NCI-H2171 treated with DMSO at 0.1 percent for 48 hours (cell line): ENCODE data around the gene PDE6G.

ENCODE experiments used
- DNase-seq: peaks from one replicate; lab custom pipeline; 2025; lab: John Stamatoyannopoulos, UW

The PDE6G gene

DNA sequence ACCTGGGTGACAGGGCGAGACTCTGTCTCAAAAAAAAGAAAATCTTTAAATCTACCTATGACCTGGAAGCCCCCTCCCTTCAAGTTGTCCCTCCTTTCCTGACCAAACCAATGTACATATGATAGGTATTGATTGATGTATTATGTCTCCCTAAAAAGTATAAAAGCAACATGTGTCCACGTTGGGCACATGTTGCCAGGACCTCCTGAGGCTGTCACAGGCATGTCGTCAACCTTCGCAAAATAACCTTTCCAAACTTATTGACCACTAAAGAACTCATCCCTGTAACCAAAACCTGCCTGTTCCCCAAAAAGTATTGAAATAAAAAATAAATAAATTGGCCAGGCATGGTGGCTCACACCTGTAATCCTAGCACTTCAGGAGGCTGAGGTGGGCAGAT lies 5.7 kb upstream of the PDE6G start:
- DNase-seq = no peak

DNA sequence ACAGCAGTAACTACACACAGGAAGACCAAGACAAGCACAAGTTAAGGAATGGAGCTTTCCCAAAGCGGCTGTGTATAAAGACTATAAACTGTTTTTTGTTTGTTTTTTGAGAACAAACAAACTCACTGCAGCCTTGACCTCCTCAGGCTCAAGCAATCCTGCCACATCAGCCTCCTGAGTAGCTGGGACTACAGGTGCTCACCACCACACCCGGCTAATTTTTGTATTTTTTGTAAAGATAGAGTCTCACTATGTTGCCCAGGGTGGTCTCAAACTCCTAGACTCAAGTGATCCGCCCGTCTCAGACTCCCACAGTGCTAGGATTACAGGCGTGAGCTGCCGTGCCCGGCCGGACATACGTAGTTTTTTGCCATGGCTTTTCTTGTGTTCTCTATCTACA lies 4.1 kb upstream of the PDE6G start:
- no peak for DNase-seq

DNA sequence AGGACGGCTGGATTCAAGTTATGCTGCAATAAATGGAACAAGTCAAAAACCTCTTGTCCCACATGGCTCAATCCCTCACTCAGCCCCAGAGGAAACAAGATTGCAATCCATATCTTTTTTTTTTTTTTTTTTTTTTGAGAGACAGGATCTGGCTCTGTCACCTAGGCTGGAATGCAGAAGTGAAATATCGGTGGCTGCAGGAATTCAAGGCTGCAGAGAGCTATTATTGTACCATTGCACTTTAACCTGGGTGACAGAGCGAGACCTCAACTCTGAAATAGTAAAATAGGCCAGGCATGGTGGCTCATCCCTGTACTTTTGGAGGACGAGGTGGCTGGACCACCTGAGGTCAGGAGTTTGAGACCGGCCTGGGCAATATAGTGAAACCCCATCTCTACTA lies 2.7 kb upstream of the PDE6G start:
- no peak for DNase-seq

GRCh38 chr17:81656835-81657234 lies 493 bp upstream of the PDE6G start:
- peak; percentile 73 for DNase-seq

GRCh38 chr17:81655378-81656117 lies 794 bp downstream of the PDE6G start:
- DNase-seq = no peak

DNA sequence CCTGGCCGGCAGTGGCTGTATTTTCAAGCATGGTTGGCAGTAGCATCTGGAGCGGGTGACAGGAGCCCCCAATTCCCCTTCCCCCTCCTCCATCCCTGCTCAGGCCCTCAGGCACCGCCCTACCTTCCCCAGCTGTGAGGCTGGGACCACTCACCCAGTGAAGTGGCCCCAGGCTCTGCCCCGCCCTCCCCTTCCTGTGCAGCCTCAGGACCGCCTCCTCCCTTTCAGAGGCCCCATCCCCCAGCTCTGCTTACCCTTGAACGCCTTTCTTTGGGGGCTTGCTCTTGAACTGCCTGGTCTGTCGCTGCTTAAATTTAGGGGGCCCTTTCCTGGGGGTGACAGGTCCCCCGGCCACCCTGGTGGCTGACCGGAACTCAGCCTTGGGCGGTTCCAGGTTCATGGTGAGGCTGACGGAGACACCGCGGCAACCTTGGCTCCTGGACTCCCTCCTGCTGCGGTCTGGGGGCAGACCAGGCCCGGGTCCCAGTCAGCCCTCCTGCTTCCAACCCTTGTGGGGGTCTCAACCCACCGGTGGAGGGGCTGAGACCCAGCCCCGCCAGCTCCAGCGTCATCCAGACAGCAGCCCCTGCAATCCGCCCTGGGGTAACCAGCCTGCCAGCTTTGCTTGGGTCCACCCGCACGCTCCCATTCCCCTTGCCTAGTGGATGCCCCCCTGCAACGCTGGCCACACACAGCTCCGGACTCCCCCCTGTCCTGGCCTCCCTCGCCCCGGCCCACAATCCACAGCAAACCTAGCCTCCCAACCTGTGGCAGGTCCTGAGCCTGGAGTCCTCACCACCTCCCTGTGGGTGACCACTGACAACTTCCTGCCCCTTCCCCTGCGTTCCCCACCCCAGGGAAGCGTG lies 3.2 kb downstream of the PDE6G start:
- DNase-seq = no peak

DNA sequence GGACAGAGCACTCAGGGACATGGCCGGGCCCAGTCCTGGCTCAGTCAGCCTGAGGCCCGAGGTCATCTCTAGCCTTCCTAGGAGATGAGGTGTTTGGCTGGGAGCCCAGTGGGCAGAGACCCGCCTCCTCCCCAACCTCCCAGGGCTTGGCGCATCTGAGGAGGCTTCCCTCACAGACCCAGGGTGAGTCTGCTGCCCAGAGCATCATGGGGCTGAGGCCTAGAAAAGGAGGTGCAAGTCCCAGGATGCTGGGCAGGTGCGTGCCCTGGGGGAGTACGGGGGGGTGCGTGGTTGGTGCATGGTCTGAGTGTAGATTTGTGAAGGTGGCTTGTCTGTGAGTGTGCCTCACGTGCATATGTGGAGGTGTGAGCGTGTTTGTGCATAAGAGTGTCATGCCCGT lies 4.7 kb downstream of the PDE6G start:
- DNase-seq = no peak

DNA sequence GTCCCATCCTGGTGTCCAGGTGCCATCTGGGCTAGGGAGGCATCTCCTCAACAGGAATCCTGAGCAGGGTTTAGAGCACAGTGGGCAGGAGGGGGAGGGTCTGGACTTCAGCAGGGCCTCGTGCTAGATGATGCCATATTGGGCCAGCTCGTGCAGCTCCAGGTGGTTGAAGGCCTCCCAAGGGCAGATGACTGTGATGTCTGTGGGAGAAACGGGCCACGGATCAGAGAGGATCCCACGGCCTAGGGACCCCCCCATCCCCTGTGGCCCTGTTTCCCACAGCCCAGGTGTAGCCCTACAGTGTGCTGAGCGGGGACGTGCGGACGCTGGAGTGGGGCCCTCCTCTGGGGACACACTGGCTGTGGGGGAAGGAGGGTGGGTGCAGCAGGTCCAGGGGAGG lies 5.4 kb downstream of the PDE6G start:
- DNase-seq = no peak

DNA sequence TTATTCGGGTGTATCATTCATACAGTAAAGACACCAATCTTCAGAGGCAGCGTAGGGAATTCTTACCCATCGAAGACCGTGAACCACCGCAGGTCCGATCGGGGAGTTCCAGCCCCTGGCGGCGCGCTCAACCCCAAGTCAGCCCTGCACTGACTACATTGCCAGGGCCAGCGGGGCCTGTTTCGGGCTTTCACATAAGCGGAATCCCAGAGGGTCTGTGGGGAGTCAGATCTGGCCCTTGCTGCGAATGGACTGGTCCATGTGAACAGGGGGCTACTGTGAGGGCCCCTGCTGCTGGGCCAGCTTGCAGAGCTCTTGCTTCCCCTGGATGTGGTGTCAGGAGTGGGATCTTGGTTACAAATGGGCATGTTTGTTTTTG lies 7.6 kb downstream of the PDE6G start:
- no peak for DNase-seq

DNA sequence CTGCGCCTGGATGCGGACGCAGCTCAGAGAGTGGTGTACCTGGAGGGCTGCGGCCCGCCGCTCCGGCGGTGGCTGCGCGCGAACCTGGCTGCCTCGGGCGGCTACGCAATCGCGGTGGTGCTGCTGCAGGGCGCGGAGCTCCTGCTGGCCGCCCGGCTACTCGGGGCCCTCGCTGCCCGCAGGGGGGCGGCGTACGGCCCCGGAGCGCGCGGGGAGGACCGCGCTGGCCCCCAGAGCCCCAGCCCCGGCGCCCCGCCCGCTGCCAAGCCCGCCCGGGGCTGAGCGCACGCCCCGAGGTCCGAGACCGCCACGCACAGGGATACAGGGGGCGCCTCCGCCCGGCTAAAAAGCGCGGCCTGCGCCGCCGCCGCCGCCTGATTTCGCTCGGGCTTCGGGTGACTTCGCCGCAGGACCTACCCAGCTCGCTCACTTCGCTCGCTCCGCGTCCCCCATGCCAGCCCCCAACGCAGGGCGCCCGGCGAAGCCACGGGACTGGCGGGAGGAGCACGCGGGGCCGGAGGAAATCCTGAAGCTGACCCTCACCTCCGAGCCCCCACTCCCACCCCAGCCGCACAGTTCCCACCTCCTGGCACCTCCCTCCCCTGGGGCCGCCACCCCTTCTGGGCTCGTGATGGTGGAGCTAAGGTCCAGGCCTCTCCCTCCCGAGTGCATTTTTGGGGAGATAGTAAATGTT lies 8.2 kb downstream of the PDE6G start:
- no peak for DNase-seq

DNA sequence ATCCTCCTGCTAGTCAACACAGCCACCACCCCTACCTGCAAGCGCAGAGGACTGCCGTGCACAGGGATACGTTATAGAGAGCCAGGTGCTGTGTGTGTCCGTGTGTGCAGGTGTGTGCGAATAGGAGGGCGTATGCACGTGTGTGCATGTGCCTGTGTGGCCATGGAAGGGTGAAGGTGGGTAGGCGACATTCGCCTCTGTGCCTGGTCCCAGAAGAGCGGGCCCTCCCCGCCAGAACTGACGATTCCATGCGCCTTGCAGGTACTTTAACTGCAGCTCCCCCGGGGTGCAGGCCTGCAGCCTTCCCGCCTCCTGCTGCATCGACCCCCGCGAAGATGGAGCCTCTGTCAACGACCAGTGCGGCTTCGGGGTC lies 8.7 kb downstream of the PDE6G start:
- no peak for DNase-seq

- no peak for DNase-seq
Observed at GRCh38 chr17:81646869-81647600, 9.3 kb downstream of the PDE6G start.

- DNase-seq = no peak
Observed at GRCh38 chr17:81644976-81645952, 11.1 kb downstream of the PDE6G start.

GRCh38 chr17:81644496-81644895 lies 11.8 kb downstream of the PDE6G start:
- no peak for DNase-seq

- no peak for DNase-seq
Observed at GRCh38 chr17:81641825-81642489, 14.4 kb downstream of the PDE6G start.

- no peak for DNase-seq
Observed at GRCh38 chr17:81640011-81640410, 16.3 kb downstream of the PDE6G start.

DNA sequence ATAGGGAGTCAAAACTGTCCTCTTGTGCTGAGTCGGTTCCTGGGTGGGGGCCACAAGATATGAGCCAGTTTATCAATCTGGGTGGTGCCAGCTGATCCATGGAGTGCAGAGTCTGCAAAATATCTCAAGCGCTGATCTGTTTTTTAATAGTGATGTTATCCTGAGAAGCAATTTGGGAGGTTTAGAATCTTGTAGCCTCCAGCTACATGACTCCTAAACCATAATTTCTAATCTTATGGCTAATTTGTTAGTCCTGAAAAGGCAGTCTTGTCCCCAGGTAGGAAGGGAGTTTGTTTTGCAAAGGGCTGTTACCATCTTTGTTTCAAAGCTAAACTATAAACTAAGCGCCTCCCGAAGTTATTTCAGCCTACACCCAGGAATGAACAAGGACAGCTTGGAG lies 17.7 kb downstream of the PDE6G start:
- no peak for DNase-seq

DNA sequence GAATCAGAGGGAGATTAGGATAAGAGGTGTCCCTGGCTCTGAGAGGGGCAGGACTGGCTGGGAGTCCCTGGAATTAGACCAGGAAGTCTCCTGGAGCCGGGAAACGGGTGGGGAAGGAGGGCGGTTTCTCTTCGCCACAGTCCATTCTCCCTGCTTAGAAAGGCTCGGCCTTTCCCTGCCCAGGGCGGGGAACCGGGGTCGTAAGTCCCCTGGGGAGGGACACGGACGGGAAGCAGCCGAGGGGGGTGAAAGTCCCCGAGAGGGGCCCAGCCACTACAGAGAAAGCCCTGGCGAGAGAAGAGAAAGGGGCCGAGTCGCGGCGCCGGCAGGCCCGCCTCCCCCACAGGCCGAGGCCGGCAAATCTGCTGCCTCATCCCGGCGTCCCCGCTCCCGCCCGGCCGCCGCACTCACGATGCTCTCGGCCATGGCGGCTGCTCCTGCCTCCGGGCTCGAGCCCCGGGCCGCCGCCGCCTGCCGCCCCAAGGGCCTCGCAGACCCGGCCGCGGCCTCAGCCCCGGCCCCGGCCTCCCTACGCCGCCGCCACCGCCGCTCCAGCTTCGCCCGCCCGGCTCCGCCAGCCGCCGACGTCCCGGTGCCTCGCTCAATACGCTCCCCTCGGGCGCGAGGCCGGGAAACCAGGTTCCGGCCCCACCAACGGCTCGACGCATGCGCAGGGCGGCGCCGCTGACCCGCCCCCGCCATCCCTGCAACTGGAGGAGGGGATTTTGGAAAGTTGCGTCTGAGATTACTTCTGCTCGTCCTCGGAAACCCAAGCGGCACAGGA lies 19.6 kb downstream of the PDE6G start, which contains the start of the genes NPLOC4 and TSPAN10:
Gene NPLOC4, minus strand, starts transcription at position 608 of the 784 bp plus-strand sequence. Its CDS starts 182 bp downstream, at position 426.
Gene TSPAN10, plus strand, starts transcription at position 692 of the 784 bp plus-strand sequence. CDS start 5,217 bp downstream, outside the sequence.
- DNase-seq = peak; percentile 74

- no peak for DNase-seq
Observed at GRCh38 chr17:81635973-81636504, 20.3 kb downstream of the PDE6G start.
